Suprapubic skin (tissue), 4 donors: ENCODE data around the gene IVD. TPM values are rescaled to one million over a fixed set of nuclear protein-coding genes. Genes with fewer than 3 reads are reported as not detected.
A peak's percentile ranks its signal among the peaks of the same experiment; 100 is the strongest.

ENCODE experiments used
- DNase-seq, 2 donors: peaks; one replicate each; pipeline ENCODE4 v3.0.0-alpha.2; 2019; ENCODE audit warnings: low spot score in 2 of 2
- H3K27ac ChIP-seq: fragments of 200-600 bp; sonication (generic); one replicate; pipeline ENCODE4 v1.5.1; 2019
- H3K27me3 ChIP-seq: fragments of 200-600 bp; sonication (generic); one replicate; pipeline ENCODE4 v1.5.1; 2019
- H3K36me3 ChIP-seq: fragments of 200-600 bp; sonication (generic); one replicate; pipeline ENCODE4 v1.5.1; 2019
- H3K4me1 ChIP-seq: fragments of 200-600 bp; sonication (generic); one replicate; pipeline ENCODE4 v1.5.1; 2019
- H3K4me3 ChIP-seq: fragments of 200-600 bp; sonication (generic); one replicate; pipeline ENCODE4 v1.5.1; 2019; ENCODE audit warnings: mild to moderate bottlenecking
- H3K9me3 ChIP-seq: fragments of 200-600 bp; sonication (generic); one replicate; pipeline ENCODE4 v1.5.1; 2019
- EP300 ChIP-seq: sonication (generic); formaldehyde crosslinking; IDR thresholded peaks from one replicate; pipeline ENCODE4 v1.6.1; 2017; ENCODE audit warnings: antibody characterized with exemption
- POLR2A ChIP-seq, 2 donors: fragments of 450-650 bp; IDR thresholded peaks; one replicate each; pipeline ENCODE4 v1.6.1; 2017; ENCODE audit warnings: antibody characterized with exemption in 2 of 2, mild to moderate bottlenecking in 2 of 2, moderate library complexity in 2 of 2
- POLR2AphosphoS5 ChIP-seq, 3 donors: sonication (generic); formaldehyde crosslinking; IDR thresholded peaks; one replicate each; pipeline ENCODE4 v1.6.1; 2017; ENCODE audit warnings: antibody characterized with exemption in 3 of 3
- WGBS: methylation state at CpG from one replicate; pipeline ENCODE4 v1.1.5; 2018; 5-methylcytosine and 5-hydroxymethylcytosine counted together
- total RNA-seq, 4 donors: library from RNA; depleted of rRNA; stranded (reverse); fragments of >200 nt; gene quantifications; one replicate each; pipeline ENCODE4 v1.1.0, GENCODE V29; 2016
- TF ChIP-seq, protein P1 (sequence below), 2 donors: fragments of 200-600 bp in 1 of 2; fragments of 450-650 bp in 1 of 2; sonication (generic) in 1 of 2; IDR thresholded peaks; one replicate each; pipeline ENCODE4 v1.5.1; 2016 to 2019; ENCODE audit warnings: antibody characterized with exemption in 2 of 2, mild to moderate bottlenecking in 1 of 2, moderate library complexity in 1 of 2

The IVD gene
- total RNA-seq, 4 donors from 2014 or later = 7.7 to 18.3 (median 13.3) TPM

DNA sequence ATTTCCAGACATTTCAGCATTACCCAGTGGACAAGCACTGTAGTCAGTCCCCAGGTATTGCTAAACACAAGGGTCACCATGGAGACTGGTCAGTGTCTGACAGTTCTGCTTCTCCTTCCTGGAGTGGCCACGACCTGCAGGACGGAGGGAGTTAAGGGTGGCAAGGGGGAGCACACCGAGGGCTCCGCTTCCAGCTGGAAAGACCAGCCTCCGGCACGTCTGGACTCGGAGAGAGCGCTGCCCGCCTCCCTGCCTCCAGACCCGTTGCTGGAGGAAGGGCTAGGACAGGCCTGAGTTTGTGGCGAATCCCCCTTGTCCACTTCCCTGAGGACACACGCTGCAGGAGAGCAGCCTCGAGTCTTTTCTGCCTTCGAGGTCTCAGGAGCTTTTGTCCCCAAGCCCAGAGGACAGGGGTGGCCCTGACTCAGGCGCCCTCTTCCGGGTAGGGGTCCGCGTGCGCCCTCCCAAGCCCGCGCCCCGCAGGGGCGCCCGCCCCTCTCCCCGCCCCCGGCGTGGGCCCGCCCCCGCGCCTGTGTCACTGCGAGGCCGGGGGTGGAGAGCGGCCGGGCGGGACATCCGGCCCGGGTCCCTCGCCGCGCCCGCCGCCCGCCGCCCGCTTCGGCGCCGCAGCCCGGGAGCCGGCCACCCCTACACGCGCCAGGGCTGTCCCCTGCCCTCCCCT lies 65.0 kb downstream of the IVD start, which contains the start of gene CHST14:
TSS of gene CHST14 (plus strand) at position 562 of the 682 bp plus-strand sequence. CDS start 230 bp downstream, outside the sequence.
- no peaks in the 10 kb centered on the region for H3K9me3 ChIP-seq
- peaks cover 37% of the 10 kb centered on the region for H3K4me1 ChIP-seq
- TF ChIP-seq POLR2AphosphoS5 (IDR thresholded peaks at IDR 0.05) = no peak
- TF ChIP-seq POLR2A (IDR thresholded peaks at IDR 0.05) = no peak
- TF ChIP-seq EP300 = no peak
- TF ChIP-seq, protein P1, sequence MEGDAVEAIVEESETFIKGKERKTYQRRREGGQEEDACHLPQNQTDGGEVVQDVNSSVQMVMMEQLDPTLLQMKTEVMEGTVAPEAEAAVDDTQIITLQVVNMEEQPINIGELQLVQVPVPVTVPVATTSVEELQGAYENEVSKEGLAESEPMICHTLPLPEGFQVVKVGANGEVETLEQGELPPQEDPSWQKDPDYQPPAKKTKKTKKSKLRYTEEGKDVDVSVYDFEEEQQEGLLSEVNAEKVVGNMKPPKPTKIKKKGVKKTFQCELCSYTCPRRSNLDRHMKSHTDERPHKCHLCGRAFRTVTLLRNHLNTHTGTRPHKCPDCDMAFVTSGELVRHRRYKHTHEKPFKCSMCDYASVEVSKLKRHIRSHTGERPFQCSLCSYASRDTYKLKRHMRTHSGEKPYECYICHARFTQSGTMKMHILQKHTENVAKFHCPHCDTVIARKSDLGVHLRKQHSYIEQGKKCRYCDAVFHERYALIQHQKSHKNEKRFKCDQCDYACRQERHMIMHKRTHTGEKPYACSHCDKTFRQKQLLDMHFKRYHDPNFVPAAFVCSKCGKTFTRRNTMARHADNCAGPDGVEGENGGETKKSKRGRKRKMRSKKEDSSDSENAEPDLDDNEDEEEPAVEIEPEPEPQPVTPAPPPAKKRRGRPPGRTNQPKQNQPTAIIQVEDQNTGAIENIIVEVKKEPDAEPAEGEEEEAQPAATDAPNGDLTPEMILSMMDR (IDR thresholded peaks at IDR 0.05) = no peak
- peaks cover 17% of the 10 kb centered on the region for H3K36me3 ChIP-seq
- 9% methylated on average over 9 of the region's 52 CpGs for WGBS
- peak in 1 of 2 donors; percentile 73 for DNase-seq
- H3K27ac ChIP-seq = peak within 1 kb of the TSS; percentile 65
- H3K27me3 ChIP-seq = no peaks in the 10 kb centered on the region
- H3K4me3 ChIP-seq = peak within 1 kb of the TSS; percentile 92

Other genes starting within 250 kb of the IVD start
- gene BUB1B, start 244.7 kb upstream of the IVD start, total RNA-seq = 10 to 100 TPM in 2 of 4 donors, 1 to 10 TPM in 2; 1.8 to 12.2 (median 8.8) TPM
- gene PAK6, start 166.7 kb upstream of the IVD start, total RNA-seq = 100 to 1,000 TPM in 1 of 4 donors, 10 to 100 TPM in 3; 71.7 to 145 (median 79.2) TPM
- not detected for gene ANKRD63, start 122.7 kb upstream of the IVD start, total RNA-seq
- gene PLCB2, start 97.9 kb upstream of the IVD start, total RNA-seq = 1 to 10 TPM in 3 of 4 donors, under 1 TPM in 1; 0.34 to 3.0 (median 2.0) TPM
- 1 to 10 TPM; 3.3 to 9.1 (median 6.1) TPM for gene INAFM2, start 82.1 kb upstream of the IVD start, total RNA-seq
- 10 to 100 TPM in 2 of 4 donors, 1 to 10 TPM in 2; 6.1 to 47.9 (median 10.9) TPM for gene CCDC9B, start 64.9 kb upstream of the IVD start, total RNA-seq
- not detected for gene PHGR1, start 54.8 kb upstream of the IVD start, total RNA-seq
- gene DISP2, start 47.6 kb upstream of the IVD start, total RNA-seq = under 1 TPM in 3 of 4 donors, not detected in 1; 0.04 to 0.21 (median 0.05) TPM
- 10 to 100 TPM; 13.5 to 24.3 (median 18.9) TPM for gene KNSTRN, start 23.1 kb upstream of the IVD start, total RNA-seq
- gene BAHD1, start 35.2 kb downstream of the IVD start, total RNA-seq = 10 to 100 TPM; 16.8 to 24.6 (median 19.2) TPM
- gene CHST14, start 65.2 kb downstream of the IVD start, total RNA-seq = 10 to 100 TPM in 1 of 4 donors, 1 to 10 TPM in 3; 6.9 to 13.6 (median 8.3) TPM
- gene CCDC32, start 159.2 kb downstream of the IVD start, total RNA-seq = 10 to 100 TPM; 13.4 to 27.6 (median 19.6) TPM
- 10 to 100 TPM in 3 of 4 donors, 1 to 10 TPM in 1; 8.1 to 14.0 (median 12.1) TPM for gene RPUSD2, start 163.5 kb downstream of the IVD start, total RNA-seq
- gene KNL1, start 188.5 kb downstream of the IVD start, total RNA-seq = 1 to 10 TPM; 2.5 to 4.9 (median 3.1) TPM